ENCODE measurements around the gene INCA1.

- TF ChIP-seq RXRA (IDR thresholded peaks at IDR 0.05; ENCODE audit: borderline replicate concordance, low read depth): no peak
- TF ChIP-seq CTCF (IDR thresholded peaks at IDR 0.05): no peak
Measured at GRCh38 chr17:5002121-5002788, 4.9 kb upstream of the INCA1 start.
